ENCODE results near the gene DLGAP4. TPM values are rescaled to one million over a fixed set of nuclear protein-coding genes. Genes with fewer than 3 reads are reported as not detected.

DLGAP4 gene
- total and polyA plus RNA-seq, 2 of the 13 experiments (the other 11 are each of a cell fraction or from before 2014, with no cell fraction given) = 15.2 to 26.7 TPM

GRCh38 chr20:36313926-36314325 is 7.8 kb downstream of the DLGAP4 start:
- H3K4me3 ChIP-seq (replicated peaks in 1 of 3; ENCODE audit: insufficient read depth in 1 of 3, low read depth in 2 of 3, low read length in 3 of 3) = no peak overlapping the region
- H3K9me3 ChIP-seq (ENCODE audit: low read length) = no peaks in the 10 kb centered on the region
- H3K4me2 ChIP-seq (ENCODE audit: low read depth, low read length) = no peak overlapping the region
- intact Hi-C loops (cut with micrococcal nuclease; ENCODE audit: unreplicated experiment) (no loop called here), in situ Hi-C loops (cut with HindIII; ENCODE audit: extremely low pct_ligation_motif_present, low pct_unique_long_range_greater_than_20kb) (no loop called here)
- no peaks in the 10 kb centered on the region for H3K79me2 ChIP-seq (ENCODE audit: insufficient read depth, low read length)
- WGBS (ENCODE audit: low lambda C conversion rate) = 41% methylated on average over 11 of the region's 11 CpGs
- no peaks in the 10 kb centered on the region for H3K36me3 ChIP-seq (replicated peaks in 1 of 2; ENCODE audit: control insufficient read depth in 1 of 2, insufficient read depth in 2 of 2, low read length in 2 of 2)
- no peak for FAIRE-seq
- H3K27me3 ChIP-seq (ENCODE audit: control insufficient read depth in 1 of 2, insufficient read depth in 2 of 2, low read length in 2 of 2) = peaks cover 4 to 12% of the 10 kb centered on the region in 2 experiments; a peak in 1 of 5 replicates
- CTCF ChIA-PET (ENCODE audit: low intra/inter-chr PET ratio, low total read pairs) = no interaction called here
- BruUV-seq (replicated peaks) = no TSS peak
- H3K4me1 ChIP-seq (ENCODE audit: insufficient read depth, low read length) = no peaks in the 10 kb centered on the region
- DNase-seq (ENCODE audit: low spot score) = no peak
- H3K27ac ChIP-seq (ENCODE audit: extremely low read length, insufficient read depth, low read length) = no peak overlapping the region
- no peak overlapping the region for H3K9ac ChIP-seq (ENCODE audit: insufficient read depth, low read depth, low read length)
- POLR2A ChIA-PET = no interaction called here
- H2AFZ ChIP-seq (ENCODE audit: low read length) = no peak overlapping the region
- no peaks in the 10 kb centered on the region for H4K20me1 ChIP-seq (ENCODE audit: insufficient read depth, low read length)
- ATAC-seq = no peak
- TF ChIP-seq STAT5B (CRISPR knock-in tag; IDR thresholded peaks at IDR 0.05) = no peak
- no peak for TF ChIP-seq ZBTB7B (CRISPR knock-in tag; IDR thresholded peaks at IDR 0.05)
- no peak for TF ChIP-seq SALL1 (CRISPR knock-in tag; IDR thresholded peaks at IDR 0.05)
- TF ChIP-seq ZKSCAN1 (IDR thresholded peaks at IDR 0.05; ENCODE audit: low read length) = no peak
- TF ChIP-seq CSRNP1 (CRISPR knock-in tag; IDR thresholded peaks at IDR 0.05) = no peak
- TF ChIP-seq ZNF737 (CRISPR knock-in tag; IDR thresholded peaks at IDR 0.05; ENCODE audit: borderline replicate concordance) = no peak
- no peak for TF ChIP-seq SIX1 (CRISPR knock-in tag; IDR thresholded peaks at IDR 0.05; ENCODE audit: borderline replicate concordance)
- no peak for TF ChIP-seq ZNF33A (CRISPR knock-in tag; IDR thresholded peaks at IDR 0.05; ENCODE audit: borderline replicate concordance)
- no peak for TF ChIP-seq ZFP37 (CRISPR knock-in tag; IDR thresholded peaks at IDR 0.05; ENCODE audit: borderline replicate concordance)
- no peak for TF ChIP-seq TCF7 (IDR thresholded peaks at IDR 0.05; ENCODE audit: low read depth)
- no peak for TF ChIP-seq NFKB2 (CRISPR knock-in tag; IDR thresholded peaks at IDR 0.05; ENCODE audit: borderline replicate concordance)
- TF ChIP-seq NRL (CRISPR knock-in tag; IDR thresholded peaks at IDR 0.05; ENCODE audit: borderline replicate concordance) = no peak
- no peak for TF ChIP-seq ZNF891 (CRISPR knock-in tag; IDR thresholded peaks at IDR 0.05)
- TF ChIP-seq IKZF1 (IDR thresholded peaks at IDR 0.05) = no peak
- TF ChIP-seq, protein P1, sequence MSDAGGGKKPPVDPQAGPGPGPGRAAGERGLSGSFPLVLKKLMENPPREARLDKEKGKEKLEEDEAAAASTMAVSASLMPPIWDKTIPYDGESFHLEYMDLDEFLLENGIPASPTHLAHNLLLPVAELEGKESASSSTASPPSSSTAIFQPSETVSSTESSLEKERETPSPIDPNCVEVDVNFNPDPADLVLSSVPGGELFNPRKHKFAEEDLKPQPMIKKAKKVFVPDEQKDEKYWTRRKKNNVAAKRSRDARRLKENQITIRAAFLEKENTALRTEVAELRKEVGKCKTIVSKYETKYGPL (CRISPR knock-in tag; IDR thresholded peaks at IDR 0.05) = no peak
- TF ChIP-seq, protein P2, sequence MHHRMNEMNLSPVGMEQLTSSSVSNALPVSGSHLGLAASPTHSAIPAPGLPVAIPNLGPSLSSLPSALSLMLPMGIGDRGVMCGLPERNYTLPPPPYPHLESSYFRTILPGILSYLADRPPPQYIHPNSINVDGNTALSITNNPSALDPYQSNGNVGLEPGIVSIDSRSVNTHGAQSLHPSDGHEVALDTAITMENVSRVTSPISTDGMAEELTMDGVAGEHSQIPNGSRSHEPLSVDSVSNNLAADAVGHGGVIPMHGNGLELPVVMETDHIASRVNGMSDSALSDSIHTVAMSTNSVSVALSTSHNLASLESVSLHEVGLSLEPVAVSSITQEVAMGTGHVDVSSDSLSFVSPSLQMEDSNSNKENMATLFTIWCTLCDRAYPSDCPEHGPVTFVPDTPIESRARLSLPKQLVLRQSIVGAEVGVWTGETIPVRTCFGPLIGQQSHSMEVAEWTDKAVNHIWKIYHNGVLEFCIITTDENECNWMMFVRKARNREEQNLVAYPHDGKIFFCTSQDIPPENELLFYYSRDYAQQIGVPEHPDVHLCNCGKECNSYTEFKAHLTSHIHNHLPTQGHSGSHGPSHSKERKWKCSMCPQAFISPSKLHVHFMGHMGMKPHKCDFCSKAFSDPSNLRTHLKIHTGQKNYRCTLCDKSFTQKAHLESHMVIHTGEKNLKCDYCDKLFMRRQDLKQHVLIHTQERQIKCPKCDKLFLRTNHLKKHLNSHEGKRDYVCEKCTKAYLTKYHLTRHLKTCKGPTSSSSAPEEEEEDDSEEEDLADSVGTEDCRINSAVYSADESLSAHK (CRISPR knock-in tag; IDR thresholded peaks at IDR 0.05; ENCODE audit: borderline replicate concordance) = no peak
- no peak for TF ChIP-seq EEA1 (CRISPR knock-in tag; IDR thresholded peaks at IDR 0.05; ENCODE audit: borderline replicate concordance)
- no peak for TF ChIP-seq EP300 (IDR thresholded peaks at IDR 0.05; ENCODE audit: low read depth in 2 of 2, low read length in 2 of 2)
- TF ChIP-seq EP300 (CRISPR knock-in tag; IDR thresholded peaks at IDR 0.05; ENCODE audit: borderline replicate concordance) = no peak
- no peak for TF ChIP-seq ZXDC (CRISPR knock-in tag; IDR thresholded peaks at IDR 0.05)

Data from HepG2 (cell line).